ENCODE results near the gene FZD10.

The FZD10 gene

DNA sequence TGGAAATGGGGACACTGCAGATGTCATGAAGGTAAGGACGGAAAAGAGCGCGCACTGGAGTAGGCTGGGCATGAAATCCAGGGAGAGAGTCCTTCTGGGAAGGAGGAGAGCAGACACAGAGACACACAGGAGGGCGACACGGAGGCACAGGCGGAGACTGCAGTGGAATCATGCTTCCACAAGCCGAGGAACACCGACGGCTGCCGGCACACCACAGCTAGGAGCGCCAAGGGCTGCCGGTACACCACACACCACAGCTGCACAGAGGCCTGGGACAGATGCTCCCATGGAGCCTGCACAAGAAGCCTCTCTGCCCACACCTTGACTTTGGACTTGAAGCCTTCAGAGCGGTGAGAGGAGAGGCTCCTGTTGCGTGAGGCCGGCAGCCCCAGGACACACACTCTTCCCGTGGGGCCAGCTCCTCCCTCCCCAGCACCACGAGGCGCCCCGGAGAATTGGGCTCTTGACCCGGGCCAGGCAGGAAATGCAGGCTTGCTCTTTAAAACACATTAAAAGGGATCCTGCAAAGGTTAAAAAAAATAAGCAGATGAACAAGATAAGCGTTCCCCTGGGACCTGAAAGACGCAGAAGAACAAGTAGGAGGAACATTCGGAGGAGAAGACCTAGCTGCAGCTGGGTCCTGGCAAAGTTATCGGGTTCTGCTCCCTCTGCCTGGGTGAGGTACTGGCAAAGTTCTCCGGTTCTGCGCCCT lies 28.3 kb upstream of the FZD10 start:
- DNase-seq = no peak

DNA sequence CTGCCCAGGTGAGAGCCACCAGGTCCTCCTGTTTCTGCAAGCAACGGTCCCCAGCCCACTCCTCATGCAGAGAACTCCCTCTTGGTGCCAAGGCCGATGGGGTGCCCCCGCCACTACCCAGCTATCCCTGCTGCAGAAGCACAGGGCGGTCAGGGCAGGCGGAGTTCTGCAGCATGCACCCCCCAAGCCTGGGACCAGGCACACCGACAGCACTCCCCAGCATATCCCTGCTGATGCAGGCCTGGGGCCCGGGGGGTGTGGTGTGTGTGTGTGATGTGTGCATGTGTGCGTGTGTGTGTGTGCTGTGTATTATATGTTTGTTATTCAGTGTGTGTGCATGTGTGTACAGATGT lies 27.7 kb upstream of the FZD10 start:
- DNase-seq = no peak

DNA sequence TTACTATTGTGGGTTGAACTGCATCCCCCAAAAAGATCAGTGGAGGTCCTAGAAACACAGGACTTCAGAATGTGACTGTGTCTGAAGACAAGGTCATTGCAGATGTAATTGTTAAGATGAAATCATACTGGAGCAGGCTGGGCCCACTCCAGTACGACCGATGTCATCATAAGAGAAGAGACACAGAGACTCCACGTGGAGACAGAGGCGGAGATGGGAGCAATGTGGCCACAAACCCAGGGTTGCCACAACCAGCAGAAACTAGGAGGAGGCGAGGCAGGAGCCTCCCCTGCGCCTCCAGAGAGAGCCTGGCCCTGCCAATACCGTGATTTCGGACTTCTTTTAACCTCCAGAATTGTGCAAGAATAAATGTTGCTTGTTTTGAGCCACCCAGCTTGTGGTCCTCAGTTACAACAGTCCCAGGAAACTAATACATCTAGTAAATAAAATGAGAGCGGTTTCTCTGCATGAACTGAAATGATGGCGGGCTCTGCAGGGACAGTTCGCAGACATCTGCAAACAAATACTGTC lies 25.7 kb upstream of the FZD10 start:
- DNase-seq = no peak

DNA sequence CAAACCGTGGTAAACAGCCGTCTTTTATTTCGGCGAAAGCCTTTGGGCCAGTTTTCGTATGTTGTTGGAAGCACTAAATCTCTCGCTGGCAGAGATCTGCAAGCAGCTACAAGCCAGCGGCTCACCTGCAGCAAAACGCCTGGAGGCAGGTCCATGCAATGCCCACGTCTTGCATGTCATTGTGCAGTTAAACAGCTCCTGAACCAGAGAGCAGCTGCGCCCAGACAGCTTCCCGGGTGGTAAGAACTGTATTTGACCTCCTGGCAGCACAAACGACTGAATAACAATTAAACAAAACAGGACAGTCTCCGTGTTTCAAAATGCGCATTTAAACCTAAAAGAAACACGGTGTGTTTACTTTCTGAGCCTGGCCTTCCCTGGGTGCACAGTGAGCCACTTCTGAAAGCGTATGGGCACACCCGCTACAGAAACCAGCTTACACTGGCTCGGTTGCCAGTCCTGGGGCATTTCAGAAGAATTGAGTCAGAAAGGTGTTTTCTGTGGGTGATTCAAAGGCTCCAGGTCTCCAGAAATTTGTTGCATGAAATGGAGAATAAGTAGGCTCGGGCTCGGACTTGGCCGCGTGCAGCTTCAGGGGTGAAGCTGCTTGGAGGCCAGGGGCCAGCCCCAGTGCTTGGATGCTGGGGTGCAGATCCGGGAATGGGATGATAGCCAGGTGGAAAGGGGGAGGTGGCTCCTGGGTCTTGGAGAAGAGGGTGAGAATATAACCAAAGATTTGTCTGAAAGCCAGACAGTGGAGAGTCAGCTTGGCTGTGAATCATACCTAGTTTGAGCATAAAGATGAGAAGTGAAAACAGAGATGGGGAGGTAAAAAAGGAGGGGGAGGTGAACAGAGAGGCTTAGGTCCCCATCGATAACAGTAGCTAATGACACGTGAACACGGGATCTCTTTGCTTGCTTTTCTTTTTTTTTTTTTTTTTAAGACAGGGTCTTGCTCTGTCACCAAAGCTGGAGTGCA lies 24.9 kb upstream of the FZD10 start:
- DNase-seq = no peak

DNA sequence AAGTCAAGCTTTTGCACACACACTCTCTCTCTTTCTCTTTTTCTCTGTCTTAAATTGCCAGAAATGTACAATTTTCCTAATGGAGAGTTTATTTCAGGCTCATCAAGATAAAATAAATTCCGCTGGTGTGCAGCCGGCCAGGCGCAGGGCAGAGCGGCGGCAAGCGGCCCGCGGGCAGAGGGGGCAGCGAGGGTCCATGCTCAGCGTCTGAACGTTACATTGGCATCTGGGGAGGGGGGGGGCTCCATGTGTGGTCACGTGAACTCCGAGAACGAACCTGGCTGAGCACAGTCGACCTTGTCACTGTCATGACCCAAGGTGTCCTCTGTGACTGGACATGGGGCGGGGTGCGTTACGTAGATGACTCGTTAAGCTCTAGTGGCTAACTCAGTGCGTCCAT lies 23.8 kb upstream of the FZD10 start:
- no peak for DNase-seq

DNA sequence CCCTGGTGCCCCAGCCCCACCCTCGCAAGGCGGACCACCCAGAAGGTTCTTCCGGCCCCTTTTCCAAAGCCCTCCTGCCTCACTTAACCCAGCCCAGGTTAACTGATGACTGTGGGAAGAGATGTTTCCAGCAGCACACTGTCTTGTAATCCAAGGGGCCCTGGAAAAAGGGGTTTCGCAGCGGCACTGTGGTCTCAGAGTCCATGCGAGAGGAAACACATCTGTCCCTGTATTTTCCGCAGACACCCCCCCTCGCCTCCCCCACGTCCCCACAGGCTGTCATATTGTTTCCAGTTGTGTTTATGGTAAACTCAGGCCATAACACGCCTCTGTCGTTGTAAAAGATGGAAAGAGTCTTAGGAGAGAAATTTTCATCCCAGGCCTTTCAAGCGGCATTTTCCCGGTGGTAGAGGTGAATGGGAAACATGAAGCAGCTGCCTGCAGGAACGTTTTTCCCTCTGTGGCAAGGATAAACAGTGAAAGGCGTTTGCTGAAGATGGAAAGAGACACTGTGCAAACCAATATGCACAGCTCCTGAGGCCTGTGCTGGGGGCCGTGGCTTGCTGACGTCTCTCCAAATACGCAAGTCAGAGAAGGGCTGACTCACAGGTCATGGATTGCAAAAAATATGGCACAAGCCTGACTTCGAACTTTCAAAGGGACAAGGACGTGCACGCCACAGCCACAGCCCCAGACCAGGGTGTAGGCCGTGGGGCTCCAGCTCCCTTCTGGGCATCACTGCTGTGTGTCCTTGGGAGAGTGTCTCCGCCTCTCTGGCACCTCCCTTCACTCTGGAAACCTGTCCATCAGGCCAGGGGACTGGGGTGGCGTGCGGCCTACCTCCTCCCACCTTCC lies 22.5 kb upstream of the FZD10 start:
- DNase-seq = no peak

DNA sequence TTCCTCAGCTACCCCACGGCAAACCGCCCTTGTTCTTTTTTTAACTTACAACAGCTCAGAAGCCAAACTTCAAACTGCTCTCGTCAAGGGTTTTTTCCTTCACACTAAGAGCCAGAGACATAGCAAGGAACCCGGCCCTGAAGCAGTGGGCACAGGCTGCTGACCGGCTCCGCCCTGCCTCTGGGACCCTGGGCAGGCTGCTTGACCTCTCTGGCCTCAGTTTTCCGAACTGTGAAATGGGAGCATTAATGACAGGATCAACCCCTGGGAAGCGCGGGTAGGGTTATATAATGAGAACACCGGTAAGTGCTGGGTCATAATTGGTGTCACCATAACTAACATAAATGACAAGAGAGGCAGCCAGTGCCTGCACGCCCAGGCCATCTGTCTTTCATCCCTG lies 21.2 kb upstream of the FZD10 start:
- no peak for DNase-seq

DNA sequence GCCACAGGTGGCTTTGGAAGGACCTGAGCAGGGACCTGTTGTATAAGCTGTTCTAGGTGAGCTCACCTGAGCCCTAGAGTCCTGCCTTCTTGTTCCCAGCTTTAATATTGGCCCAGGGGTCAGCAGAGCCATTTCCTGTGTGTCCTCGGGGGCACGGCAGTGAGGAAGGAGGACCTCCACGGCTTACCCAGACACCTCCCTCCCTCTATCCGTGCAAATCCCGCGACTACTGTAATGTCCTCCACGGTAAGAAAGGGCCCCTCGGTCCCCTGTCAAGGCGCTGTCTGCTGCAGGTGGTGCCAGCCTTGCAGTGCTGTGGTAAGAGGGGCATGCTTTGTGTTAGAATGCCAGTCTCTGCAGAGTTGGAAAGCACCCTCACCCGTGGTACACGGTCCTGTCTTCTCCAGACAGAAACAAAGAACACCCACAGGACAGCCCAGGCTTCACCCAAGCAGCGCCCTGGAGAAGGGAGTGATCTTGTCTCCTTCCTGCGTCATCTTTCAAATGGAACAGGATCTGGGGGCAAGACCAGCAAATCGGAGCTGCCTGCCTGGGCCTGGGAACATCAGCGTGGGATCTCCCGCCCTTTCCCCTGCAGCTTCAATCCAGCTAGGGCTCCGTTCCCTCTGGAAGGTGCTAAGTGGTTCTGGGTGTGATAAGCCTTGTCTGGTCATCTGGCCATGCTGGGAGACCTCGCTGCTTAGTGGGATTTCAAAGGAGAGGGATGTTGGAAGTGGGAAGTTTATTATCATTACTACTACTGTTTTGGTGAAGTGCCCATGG lies 20.2 kb upstream of the FZD10 start:
- DNase-seq = no peak

DNA sequence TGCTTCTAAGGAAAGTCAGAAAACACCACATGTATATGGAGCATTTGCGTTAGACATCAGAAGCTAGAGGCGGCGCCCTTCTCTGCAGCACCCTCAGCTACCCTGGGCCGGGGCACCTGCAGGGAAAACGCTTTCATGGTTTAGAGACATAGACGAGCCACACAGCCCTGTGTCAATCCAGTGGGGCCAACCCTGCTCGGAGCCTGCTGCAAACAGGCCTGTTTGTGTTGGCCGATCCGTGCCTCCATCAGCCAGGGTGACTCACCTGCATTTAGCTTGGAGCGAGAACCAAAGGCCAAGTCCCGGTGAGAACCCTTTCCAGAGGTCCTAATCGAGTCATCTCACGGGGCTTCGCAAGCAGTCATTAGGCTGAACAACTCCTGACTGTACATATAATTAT lies 19.5 kb upstream of the FZD10 start:
- no peak for DNase-seq

DNA sequence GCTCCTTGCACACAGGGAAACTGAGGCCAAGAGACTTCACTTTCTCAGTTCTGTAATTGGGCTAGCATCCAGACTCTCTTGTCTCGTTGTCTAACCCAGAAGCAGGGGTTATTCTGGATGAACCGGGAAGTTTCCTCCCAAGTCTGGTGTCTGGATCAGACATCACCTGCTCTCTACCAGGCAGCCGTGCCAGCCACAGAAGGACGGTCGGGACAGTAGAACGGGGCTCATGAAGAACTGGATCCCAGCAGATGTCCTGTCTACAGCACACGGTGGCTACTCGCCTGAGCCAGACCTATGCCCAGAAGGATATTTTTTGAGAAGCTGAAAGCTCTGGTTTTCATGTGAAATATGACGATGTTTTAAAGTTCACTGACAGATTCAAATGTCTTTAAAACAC lies 19.1 kb upstream of the FZD10 start:
- no peak for DNase-seq

DNA sequence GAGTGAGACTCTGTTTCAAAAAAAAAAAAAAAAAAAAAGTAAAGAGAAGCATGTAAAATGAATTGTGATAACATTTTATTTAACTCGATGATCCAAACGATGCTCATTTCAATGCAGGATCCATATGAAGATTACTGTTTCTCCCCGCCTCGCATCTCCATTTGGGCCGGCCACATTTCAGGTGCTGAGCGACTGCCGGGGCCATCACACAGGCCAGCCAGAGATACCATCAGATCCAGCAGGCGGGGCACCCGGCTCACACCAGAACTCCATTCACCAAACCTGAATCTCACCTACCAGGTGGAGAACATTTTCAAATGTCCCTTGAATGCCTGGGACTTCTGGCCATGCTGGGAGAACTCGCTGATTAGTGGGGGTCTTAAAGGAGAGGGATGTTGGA lies 18.0 kb upstream of the FZD10 start:
- DNase-seq = no peak

DNA sequence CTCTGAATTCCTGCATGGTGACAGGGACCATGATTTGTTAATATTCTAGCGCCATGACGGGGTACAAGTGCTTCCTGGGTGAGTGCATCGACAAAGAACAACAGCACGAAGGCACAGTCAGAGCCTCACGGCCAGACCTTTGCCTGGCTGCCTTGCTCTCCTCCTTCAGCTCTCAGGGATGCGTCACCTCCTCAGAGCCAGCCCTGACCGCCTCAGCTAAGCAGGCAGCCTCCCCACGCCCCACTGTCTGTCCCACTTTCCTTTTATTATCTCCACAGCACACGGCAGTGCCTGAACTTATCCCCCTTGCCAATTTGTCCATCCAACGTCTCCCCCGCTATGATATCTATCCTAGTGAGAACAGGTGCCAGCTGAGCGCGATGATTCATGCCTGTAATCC lies 16.5 kb upstream of the FZD10 start:
- DNase-seq = no peak

DNA sequence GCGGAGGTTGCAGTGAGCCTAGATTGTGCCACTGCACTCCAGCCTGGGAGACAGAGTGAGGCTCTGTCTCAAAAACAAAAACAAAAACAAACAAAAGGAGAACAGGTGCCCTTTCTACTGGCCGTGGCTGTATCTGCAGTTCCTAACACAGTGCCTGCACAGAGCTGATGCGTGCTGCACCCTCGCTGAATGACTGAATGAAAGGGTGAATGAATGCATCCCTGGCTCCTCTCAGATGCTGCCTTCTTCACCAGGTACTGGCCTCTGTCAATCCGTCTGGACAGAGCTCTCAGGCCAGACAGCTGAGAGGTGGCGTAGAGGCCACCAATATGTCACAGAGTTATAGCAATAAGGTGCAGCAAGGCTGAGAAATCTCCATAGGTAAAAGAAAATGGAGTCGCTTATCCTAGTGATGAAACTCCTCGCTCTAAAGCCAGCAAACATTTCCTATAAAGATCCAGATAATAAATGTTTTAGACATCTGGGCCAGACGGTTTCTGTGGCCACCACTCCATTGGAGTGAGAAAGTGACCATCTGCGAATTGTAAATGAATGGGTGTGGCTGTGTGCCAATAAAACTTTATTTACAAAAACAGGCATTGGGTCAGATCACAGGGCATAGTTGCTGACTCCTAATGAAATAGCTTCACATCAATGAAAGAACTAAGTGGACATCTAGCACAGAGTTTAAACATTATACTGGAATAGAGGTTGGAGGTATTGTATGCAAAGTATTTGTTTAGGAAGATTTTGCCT lies 15.9 kb upstream of the FZD10 start:
- DNase-seq = no peak

DNA sequence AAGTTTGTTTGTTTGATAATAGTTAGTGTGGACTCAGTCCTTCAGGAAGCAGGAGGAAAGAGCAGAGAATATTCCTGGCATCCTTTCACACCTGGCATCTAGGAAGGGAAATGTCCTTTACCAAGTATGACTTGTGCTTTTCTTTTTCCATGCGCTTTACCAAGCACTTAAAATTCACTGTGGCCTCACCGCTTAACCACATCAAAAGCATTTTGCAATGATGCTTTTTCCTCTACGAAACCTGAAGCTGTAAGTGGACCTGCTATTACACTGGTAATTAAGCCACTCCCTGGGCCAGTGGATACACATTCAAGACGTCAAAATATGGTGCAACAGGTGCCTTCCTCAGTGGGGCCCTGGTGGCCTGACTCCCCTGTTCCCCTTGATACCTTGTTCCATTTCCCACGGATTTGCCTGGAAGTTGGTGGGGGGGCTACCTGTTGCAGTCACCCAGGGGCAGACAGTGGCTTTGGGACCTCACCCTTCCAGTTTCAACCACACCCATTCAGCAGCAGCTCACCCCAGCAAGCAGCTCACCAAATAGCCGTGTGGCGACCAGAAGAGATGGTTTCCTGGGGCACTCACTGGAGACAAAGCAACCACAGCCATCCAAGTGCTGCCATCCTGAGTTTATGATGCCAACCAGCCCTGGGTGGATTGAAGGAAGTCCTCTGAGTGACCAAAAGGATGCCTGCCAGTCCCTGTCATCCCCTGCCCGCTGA lies 14.2 kb upstream of the FZD10 start:
- DNase-seq = no peak

DNA sequence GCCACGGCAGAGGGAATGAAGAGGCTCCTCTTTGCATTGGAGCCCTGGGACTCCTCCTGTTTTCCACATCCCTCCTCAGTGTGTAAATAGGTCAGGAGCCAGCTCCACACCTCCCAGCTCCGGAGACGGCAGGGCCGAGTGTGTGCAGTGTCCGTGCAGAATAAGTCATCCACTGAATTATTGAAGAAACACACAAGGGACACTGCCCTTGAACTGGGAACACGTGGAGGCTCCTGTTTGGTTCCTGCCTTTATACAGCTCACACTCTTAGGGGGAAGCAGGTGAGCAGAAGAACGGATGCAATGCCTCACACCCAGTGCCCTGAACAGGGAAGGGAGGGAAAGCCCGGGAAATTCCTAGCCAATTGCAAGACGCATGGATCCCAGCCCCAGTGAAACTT lies 10.4 kb upstream of the FZD10 start:
- DNase-seq = no peak

DNA sequence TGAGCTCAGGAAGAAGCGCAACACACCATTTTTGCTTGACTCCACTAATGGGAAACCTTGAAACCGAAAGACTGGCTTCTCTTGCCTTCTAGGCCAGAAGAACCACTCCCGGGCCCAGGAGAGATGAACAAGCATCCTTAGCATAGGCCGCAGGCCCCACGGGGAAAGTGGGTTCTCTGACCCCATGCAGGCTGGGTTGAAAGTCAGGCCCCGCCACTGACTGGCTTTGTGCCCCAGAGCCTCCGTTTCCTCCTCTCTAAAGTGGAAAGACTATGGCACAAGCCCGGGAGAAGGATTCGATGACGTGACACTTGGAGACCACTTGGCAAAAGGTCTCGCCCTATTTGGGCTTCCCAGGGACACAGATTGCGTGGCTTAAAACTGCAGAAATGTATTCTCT lies 9.9 kb upstream of the FZD10 start:
- DNase-seq = no peak

DNA sequence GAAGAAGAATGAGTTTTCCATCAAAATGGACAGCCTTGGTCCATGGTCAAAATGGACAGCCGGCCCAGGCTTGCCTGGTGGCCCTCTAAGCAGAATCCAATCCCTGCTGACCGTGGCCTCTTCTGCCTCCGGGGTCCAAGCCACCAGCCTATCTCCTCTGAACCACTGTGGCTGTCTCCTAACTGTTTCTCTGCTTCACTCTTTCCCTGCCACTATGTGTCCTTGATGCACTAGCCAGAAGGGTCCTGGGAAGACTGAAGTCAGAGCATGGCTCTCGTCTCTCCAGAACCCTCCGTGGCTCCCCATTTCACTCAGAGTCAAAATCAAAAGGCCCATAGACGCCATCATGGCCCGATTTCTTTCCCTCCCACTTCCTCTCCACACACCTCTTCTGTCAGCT lies 8.5 kb upstream of the FZD10 start:
- DNase-seq = no peak

DNA sequence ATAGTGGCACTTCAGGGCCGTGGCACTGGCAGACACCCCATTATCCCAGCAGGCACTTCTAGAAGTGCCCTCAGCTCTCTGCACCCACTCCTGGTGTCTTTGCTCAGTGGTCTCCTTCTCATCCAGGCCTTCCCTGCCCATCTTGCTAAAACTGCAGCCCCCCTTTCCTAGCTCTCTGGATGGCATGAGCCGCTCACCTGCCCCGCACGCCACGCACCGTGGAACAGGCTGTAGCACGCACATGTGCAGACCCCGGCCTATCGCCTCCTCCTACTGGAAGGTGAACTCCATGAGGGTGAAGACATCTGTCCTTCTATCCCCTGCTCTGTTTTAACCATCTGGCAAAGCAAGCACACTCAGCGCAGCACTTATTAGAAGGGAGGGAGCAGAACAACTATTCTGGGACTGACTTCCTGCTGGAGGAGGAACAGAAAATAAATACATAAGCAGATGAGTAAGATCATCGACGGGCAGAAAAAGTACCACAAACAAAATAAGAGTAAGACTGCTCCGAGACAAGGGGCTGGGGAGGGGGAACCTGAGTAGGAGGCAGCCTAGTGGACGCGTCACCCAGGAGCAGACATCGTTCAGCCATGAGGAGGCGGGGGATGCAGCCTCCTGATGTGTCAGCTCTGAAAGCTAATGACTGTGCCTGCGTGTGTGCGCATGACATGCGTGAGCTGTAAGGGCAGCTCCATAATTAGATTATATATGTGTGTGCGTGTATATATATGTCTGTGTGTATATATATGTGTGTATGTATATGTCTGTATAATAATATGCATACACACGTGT lies 7.8 kb upstream of the FZD10 start:
- no peak for DNase-seq

DNA sequence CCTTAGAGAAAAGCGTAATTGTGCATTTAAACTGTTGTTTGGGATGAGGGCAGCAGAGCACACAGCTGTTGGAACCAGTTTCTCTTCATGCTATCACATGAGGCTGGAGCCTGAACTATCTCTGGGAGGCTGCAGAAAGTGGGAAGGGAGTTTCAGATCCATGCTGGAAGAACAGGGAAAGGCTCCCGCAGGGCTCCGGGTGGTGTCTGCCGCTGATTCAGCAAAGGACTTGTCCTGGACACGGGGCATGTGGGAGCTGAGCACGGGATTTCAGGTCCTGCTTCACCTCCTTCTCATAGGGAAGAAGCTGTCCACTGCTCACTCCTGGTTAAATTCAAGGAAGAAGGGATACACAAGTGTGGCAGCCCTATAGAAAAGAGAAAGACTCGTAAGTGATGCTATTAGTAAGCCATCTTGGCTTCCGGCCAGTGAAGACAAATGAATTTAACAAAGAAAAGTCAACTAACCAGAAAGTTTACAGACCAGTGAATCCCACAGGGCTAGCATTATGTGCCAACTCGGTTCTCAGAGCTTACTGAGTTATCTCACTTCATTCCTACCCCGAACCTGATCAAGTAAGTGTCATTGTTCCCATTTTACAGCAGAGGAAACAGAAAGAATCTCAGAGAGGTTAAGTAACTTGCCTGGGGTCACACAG lies 6.7 kb upstream of the FZD10 start:
- no peak for DNase-seq

All from CD4-positive, alpha-beta T cell treated with Interleukin-4 for 1 hour (primary cell).